HL-60 (cell line): Measurements from ENCODE around the gene FAM124A.

Experiments used
- DNase-seq, 2 experiments: peaks; one replicate each; pipeline ENCODE4 v3.0.0-alpha.2; 2010 to 2020; ENCODE audit warnings: low read depth in 1 of 2, low spot score in 1 of 2
- H3K27ac ChIP-seq: fragments of 250-450 bp; sonication (Bioruptor Pico); replicated peaks from 2 replicates; pipeline ENCODE4 v1.5.1; 2020; ENCODE audit warnings: mild to moderate bottlenecking, moderate library complexity
- H3K27me3 ChIP-seq: fragments of 250-450 bp; sonication (Bioruptor Pico); 2 replicates; pipeline ENCODE4 v1.5.1; 2021; ENCODE audit warnings: mild to moderate bottlenecking, moderate library complexity; ENCODE audit not compliant: insufficient read depth, poor library complexity, severe bottlenecking
- H3K4me3 ChIP-seq: replicated peaks from 2 replicates; pipeline ENCODE4 v1.5.1; 2011; ENCODE audit warnings: mild to moderate bottlenecking, control low read depth, low read length; ENCODE audit not compliant: insufficient read depth
- CTCF ChIP-seq: IDR thresholded peaks from one replicate; pipeline ENCODE4 v1.5.1; 2011; ENCODE audit warnings: low read length, control low read depth, inconsistent platforms; ENCODE audit not compliant: insufficient read depth
- GABPA ChIP-seq: IDR thresholded peaks from 2 replicates; pipeline ENCODE4 v1.6.1; 2012; ENCODE audit warnings: low read depth
- POLR2AphosphoS5 ChIP-seq: IDR thresholded peaks from 2 replicates; pipeline ENCODE4 v1.6.1; 2012; ENCODE audit warnings: low read depth
- REST ChIP-seq: IDR thresholded peaks from 2 replicates; pipeline ENCODE4 v1.6.1; 2012; ENCODE audit warnings: low read depth; ENCODE audit not compliant: insufficient replicate concordance
- SPI1 ChIP-seq: IDR thresholded peaks from 2 replicates; pipeline ENCODE4 v1.6.1; 2012; ENCODE audit warnings: low read depth, mild to moderate bottlenecking, borderline replicate concordance

The FAM124A gene

GRCh38 chr13:51244637-51245405 is 22.6 kb downstream of the FAM124A start:
- no peak overlapping the region for H3K4me3 ChIP-seq
- DNase-seq = no peak
- TF ChIP-seq GABPA (no peak), SPI1 (no peak), POLR2AphosphoS5 (no peak), REST (no peak)
- H3K27ac ChIP-seq = no peak overlapping the region
- H3K27me3 ChIP-seq = no peaks in the 10 kb centered on the region

- TF ChIP-seq REST = no peak
- no peak for TF ChIP-seq POLR2AphosphoS5
- no peak for TF ChIP-seq SPI1
- TF ChIP-seq CTCF = no peak
- TF ChIP-seq GABPA = no peak
- no peak for DNase-seq
- H3K27me3 ChIP-seq = no peaks in the 10 kb centered on the region
- H3K27ac ChIP-seq = no peak overlapping the region
- no peak overlapping the region for H3K4me3 ChIP-seq
Observed at GRCh38 chr13:51245583-51245982, 23.4 kb downstream of the FAM124A start.

GRCh38 chr13:51246025-51246417 is 23.8 kb downstream of the FAM124A start:
- no peak for TF ChIP-seq REST
- no peak for TF ChIP-seq GABPA
- TF ChIP-seq CTCF = no peak
- no peak for DNase-seq
- Histone ChIP-seq H3K27me3 (no peaks in the 10 kb centered on the region), H3K27ac (no peak overlapping the region), H3K4me3 (no peak overlapping the region)
